Body of pancreas (tissue), 4 donors: ENCODE measurements around the gene NAT14.
A peak's percentile ranks its signal among the peaks of the same experiment; 100 is the strongest.

ENCODE experiments used
- POLR2A ChIP-seq, 3 donors: fragments of 450-650 bp; IDR thresholded peaks; one replicate each; pipeline ENCODE4 v1.6.1; 2016; ENCODE audit warnings: antibody characterized with exemption in 3 of 3, mild to moderate bottlenecking in 2 of 3
- TF ChIP-seq, protein P1 (sequence below), 7 experiments: fragments of 450-650 bp in 4 of 7; fragments of 200-600 bp in 3 of 7; sonication (generic) in 3 of 7; IDR thresholded peaks; one replicate each; pipeline ENCODE4 v1.5.1; 2016 to 2019; ENCODE audit warnings: antibody characterized with exemption in 7 of 7

DNA sequence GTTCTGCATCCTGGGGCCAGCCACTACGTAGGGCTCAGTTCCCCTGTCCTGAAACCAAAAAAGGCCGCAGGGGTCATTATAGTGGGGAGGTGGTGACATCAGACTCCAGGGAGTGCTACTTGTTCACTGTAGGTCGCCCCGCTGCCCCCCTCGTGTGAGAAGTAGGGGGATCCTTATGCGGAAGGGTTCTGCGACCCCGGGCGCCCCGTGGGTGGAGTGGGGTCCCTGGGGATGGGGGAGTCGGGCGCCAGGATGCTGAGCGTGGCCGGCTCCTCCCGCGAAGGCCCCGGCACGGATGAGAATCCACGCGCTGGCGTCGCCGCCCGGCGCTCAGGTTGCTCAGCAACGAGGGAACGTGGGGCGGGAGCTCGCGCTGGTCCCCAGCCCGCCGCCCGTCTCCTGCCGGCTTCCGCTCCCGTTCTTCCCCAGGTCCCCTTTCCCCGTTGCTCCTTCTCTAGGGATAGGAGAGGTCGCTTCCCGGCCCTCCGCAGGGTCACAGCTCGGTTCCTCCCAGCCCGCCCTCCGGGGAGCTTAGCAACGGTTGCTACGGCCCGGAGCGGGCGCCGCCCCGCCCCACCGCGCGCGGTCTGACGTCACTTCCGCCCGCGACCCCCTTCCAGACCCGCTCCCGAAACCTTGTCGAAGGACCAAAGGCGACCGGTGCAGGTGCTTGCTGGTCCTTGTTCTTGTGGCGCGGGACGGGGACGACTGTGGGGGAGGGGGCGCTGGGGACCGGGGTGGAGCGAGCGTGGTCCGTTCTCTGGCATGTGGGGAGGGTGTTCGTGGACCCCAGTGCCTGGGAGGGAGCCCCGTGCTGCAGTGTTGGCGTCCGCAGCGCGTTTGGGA lies at the start of gene NAT14:
- TF ChIP-seq POLR2A (IDR thresholded peaks at IDR 0.05) = peak in 2 of 3 donors; percentile 18 to 32
- TF ChIP-seq, protein P1, sequence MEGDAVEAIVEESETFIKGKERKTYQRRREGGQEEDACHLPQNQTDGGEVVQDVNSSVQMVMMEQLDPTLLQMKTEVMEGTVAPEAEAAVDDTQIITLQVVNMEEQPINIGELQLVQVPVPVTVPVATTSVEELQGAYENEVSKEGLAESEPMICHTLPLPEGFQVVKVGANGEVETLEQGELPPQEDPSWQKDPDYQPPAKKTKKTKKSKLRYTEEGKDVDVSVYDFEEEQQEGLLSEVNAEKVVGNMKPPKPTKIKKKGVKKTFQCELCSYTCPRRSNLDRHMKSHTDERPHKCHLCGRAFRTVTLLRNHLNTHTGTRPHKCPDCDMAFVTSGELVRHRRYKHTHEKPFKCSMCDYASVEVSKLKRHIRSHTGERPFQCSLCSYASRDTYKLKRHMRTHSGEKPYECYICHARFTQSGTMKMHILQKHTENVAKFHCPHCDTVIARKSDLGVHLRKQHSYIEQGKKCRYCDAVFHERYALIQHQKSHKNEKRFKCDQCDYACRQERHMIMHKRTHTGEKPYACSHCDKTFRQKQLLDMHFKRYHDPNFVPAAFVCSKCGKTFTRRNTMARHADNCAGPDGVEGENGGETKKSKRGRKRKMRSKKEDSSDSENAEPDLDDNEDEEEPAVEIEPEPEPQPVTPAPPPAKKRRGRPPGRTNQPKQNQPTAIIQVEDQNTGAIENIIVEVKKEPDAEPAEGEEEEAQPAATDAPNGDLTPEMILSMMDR (IDR thresholded peaks at IDR 0.05) = no peak
